Activated CD4-positive, alpha-beta T cell treated with anti-CD3 and anti-CD28 coated beads for 4 hours (primary cell): ENCODE data around the gene ZFYVE21.

Source experiments
- DNase-seq, 2 donors: peaks; one replicate each; pipeline ENCODE4 v3.0.0-alpha.2; 2020

ZFYVE21 gene

GRCh38 chr14:103706551-103707328 is 8.9 kb upstream of the ZFYVE21 start:
- DNase-seq = no peak

GRCh38 chr14:103707329-103708263 is 8.0 kb upstream of the ZFYVE21 start:
- no peak for DNase-seq

GRCh38 chr14:103708750-103709187 is 6.8 kb upstream of the ZFYVE21 start:
- no peak for DNase-seq

DNA sequence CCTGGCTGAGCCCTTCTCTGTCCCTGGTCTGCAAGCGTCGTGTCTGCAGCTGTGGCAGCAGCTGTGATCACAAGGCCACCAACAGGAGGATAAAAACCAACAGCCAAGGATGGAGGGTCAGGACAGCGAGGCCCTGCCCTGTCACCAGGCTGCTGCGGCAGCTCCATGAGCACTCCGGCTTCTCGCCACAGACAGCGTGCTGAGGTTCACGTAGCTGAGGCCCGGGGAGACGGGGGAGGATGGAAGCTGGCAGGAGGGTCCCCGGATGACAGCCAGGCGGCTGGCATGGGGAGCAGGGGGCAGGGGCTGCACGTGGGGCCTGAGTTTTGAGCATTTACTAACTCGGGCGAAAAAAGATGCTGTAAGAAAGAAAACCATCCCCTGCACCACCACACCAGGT is 5.8 kb upstream of the ZFYVE21 start:
- DNase-seq = no peak

GRCh38 chr14:103710771-103711377 is 4.7 kb upstream of the ZFYVE21 start:
- no peak for DNase-seq

GRCh38 chr14:103711516-103712431 is 3.8 kb upstream of the ZFYVE21 start:
- DNase-seq = no peak

DNA sequence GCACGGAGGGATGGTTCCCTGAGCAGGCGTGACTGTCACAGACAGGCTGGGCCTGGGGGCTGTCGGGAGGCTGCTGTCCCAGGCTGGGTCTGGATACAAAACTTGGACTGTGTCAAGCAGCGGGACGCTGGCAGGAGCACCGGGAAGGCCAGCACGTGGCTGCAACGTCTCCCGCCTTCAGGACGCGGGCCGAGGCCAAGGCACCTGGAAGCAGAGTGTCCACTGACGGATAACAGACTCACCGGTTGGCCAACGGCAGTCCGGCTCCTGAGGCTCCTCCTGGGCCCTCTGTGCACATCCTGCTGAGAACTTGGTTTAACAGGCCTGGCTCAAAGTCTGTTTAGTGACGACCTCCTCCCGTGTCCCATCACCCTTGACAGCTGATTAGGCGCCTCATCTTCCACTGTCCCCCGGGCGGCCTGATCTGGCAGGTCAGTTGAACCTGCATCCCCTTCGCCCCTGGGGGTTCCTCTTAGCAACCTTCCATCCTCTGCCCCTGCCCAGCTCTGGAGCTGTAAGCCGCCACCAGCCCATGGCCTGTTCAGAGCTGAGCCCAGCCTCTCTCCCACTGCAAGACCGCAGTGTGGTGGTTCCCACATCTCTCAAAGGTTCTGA is 2.9 kb upstream of the ZFYVE21 start:
- no peak for DNase-seq

DNA sequence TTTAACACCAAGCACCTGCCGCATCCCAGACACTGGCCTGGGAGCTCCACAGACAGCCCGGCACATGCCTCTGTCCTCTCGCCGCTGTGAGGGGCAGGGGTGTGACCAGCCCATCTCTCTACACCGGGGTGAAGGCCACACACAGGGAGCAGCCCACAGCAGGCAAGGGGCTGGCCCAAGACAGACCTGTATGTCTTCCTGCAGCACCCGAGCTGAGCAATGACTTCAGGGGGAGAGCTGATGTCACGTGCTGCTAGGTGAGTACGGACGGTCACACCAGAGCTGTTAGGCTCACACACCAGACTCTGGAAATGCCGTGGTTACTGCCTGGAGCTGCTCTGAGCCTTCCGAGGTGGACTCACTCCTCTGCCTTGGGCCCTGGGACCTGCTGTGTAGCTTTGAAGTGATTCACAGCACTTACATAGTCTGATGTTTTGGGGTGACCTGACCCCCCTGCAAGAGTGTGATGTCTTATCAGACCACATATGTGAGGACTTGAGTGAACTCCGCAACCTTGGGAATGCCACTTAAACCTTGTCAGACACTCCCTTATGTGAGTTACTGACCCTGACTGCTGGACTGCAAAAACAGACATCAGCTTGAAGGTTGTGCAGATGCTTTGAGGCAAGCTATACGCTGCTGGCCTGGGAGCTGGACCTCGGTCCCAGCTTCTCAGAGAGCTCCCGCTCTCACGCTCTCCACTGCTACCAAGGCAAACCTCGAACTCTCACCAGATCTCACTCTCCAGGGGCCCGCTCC is 2.1 kb upstream of the ZFYVE21 start:
- no peak for DNase-seq

DNA sequence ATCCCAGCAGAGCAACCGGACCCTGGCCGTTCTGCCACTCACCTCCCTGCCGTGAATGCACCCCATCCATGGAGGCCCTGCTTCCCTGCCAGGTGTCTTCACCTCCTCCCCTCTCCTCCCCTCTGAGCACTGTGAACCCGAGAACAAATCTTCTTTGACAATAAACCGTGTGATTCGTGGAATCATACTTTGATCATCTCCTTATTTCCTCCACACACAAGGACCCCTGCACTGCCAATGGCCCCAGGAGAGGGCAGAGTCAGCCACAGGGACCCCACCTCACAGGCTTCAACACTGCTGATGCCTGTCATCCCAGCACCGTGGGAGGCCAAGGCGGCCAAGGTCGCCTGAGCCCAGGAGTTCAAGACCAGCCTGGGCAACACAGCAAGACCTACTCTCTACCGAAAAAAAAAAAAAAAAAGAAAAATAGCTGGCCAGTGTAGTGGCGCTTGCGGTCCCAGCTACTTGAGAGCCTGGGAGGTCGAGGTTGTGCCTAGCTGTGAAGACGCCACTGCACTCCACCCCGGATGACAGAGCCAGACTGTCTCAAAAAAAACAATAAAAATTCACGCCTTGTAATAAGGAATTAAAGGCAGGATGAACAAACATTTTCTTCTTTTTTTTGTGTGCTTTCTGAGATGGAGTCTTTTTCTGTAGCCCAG is 1.4 kb upstream of the ZFYVE21 start:
- no peak for DNase-seq

- peak; percentile 16 to 18 for DNase-seq
Observed at GRCh38 chr14:103716091-103716801, 636 bp downstream of the ZFYVE21 start.

DNA sequence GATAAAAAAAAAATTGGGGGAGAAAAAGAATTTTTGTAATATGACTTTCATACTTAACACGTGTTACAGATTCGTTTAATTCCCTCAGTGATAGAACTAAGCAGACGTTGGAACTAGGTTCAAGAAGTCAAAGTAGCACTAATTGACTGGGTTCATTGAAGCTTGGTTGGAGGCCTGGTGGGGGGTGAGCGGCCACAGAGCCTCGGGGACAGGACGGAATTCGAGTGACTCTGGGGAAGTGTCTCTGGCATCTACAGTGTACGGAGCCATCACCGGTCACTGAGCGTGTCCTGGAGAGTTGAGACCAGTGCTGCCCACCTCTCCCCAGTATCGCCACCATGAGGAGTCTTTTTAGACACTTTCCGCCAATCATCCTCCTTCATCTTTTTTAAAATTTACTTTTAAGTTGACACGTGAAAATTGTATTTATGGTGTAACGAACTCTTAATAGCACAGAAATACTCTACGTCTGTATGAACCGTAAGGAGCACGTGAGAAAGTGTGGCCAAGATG is 1.3 kb downstream of the ZFYVE21 start:
- no peak for DNase-seq

DNA sequence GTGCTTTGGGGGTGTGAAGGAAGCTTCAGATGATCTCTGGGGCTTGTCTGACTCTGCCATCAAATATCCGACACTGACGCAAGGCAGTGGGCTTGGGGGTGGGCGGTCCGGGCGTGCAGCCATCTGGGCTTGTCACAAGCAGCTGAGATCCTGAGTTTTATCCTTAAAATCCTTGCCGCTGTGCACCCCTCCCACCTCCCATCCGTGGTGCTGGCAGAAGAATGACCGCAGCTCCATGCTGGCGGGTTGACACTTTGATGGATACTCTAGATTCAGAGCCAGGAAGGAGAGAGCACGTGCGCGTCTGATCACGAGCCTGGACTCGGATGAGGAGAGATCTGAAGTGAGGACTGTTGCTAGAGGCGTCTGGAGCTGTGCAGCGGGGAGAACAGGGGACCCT is 3.0 kb downstream of the ZFYVE21 start:
- no peak for DNase-seq

- DNase-seq = no peak
Observed at GRCh38 chr14:103719751-103720150, 4.1 kb downstream of the ZFYVE21 start.

- DNase-seq = peak; percentile 16 to 24
Observed at GRCh38 chr14:103721334-103722120, 5.9 kb downstream of the ZFYVE21 start.

GRCh38 chr14:103723748-103724081 is 8.1 kb downstream of the ZFYVE21 start:
- no peak for DNase-seq

- DNase-seq = no peak
Observed at GRCh38 chr14:103724116-103724515, 8.5 kb downstream of the ZFYVE21 start.

DNA sequence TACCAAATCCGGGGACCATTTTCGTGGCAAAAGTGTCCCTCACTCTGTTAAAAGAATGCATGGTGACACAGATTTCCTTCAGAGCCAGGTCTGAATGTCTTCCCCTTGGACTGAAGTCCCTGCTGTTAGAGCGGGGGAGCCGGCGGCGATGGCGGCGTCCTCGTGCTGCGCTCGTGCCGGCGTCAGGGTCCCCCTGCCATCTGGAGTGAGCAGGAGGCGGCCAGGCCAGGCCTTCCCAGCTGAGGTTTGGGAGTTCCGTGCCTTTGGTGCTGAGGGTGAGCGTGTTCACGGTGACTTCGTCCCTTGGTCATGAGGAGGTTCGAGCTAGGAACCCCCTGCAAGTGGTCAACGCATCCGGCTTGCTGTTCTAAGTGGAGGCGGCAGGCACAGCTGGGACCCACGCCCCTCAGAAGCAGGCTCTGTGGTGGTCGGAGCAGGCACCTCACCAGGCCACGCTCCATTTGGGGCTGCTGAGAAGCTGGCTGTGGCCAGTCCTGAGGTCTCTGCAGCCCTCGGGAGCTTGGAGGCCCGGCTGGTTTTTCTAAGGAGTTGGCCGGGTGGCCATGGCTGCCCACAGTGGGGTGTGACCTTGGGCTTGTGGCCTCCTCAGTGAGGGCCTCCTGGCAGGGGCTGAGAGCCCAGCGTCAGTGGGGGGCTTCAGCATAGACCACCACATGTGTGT is 9.5 kb downstream of the ZFYVE21 start:
- no peak for DNase-seq

DNA sequence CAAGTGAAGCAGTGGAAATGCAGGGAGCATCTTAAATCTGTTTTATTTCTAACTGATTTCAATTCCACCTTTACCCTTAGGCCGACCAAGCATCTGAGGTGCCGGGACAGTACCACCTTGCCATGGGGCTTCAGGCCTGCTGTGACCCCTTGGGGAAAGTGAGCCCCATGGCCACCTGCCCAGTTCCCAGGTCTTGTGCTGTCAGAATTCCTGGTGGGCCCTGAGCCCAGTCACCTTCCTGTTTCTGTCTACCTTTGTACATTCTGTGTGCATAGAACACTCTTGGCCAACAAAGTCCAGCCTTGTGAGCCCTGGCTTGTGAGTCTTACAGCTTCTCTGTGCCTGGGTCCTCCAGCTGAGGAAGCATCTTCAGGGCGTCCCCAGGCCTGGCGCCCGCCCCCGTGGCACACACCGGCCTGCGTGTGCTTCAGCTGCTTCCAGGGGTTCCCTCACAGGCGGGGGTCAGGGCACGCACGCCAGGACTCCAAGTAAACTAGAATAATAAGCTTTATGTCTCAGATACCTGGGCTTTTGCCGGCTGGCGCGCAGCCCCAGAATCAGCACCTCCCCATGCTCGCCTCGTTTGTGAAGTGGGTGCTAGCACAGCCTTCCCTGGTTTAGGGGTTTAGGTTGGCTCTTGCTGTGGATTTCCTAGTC is 10.3 kb downstream of the ZFYVE21 start:
- DNase-seq = no peak
